Measurements from ENCODE around the gene CHRNA3. TPM values are rescaled to one million over a fixed set of nuclear protein-coding genes. Genes with fewer than 3 reads are reported as not detected.

CHRNA3 gene
- total RNA-seq (2014; rRNA removed) = not detected in 2 replicates
- polyA plus RNA-seq (2012) = 0.04 TPM

GRCh38 chr15:78620527-78621421 lies at the start of gene CHRNA3:
CHRNA3 (minus strand) TSS chr15:78620996; CDS start chr15:78620794, 202 bp downstream.
- no peak for DNase-seq (ENCODE audit: low read depth)

- DNase-seq (ENCODE audit: low read depth) = no peak
Observed at GRCh38 chr15:78668987-78669386, 48.2 kb upstream of the CHRNA3 start.

GRCh38 chr15:78667578-78668236 lies 46.9 kb upstream of the CHRNA3 start:
- no peak for DNase-seq (ENCODE audit: low read depth)

- no peak for DNase-seq (ENCODE audit: low read depth)
Observed at GRCh38 chr15:78666010-78666409, 45.2 kb upstream of the CHRNA3 start.

GRCh38 chr15:78663703-78664102 lies 42.9 kb upstream of the CHRNA3 start:
- DNase-seq (ENCODE audit: low read depth) = no peak

- DNase-seq (ENCODE audit: low read depth) = no peak
Observed at GRCh38 chr15:78662028-78662427, 41.2 kb upstream of the CHRNA3 start.

- no peak for DNase-seq (ENCODE audit: low read depth)
Observed at GRCh38 chr15:78661001-78661400, 40.2 kb upstream of the CHRNA3 start.

GRCh38 chr15:78660584-78660983 lies 39.8 kb upstream of the CHRNA3 start:
- DNase-seq (ENCODE audit: low read depth) = no peak

GRCh38 chr15:78658823-78659222 lies 38.0 kb upstream of the CHRNA3 start:
- no peak for DNase-seq (ENCODE audit: low read depth)

- DNase-seq (ENCODE audit: low read depth) = no peak
Observed at GRCh38 chr15:78654272-78654671, 33.5 kb upstream of the CHRNA3 start.

GRCh38 chr15:78651930-78652615 lies 31.3 kb upstream of the CHRNA3 start:
- DNase-seq (ENCODE audit: low read depth) = peak; percentile 36

- peak; percentile 27 for DNase-seq (ENCODE audit: low read depth)
Observed at GRCh38 chr15:78651007-78651406, 30.2 kb upstream of the CHRNA3 start.

- DNase-seq (ENCODE audit: low read depth) = no peak
Observed at GRCh38 chr15:78650022-78650421, 29.2 kb upstream of the CHRNA3 start.

GRCh38 chr15:78645009-78645408 lies 24.2 kb upstream of the CHRNA3 start:
- DNase-seq (ENCODE audit: low read depth) = no peak

GRCh38 chr15:78642331-78642730 lies 21.5 kb upstream of the CHRNA3 start:
- no peak for DNase-seq (ENCODE audit: low read depth)

- no peak for DNase-seq (ENCODE audit: low read depth)
Observed at GRCh38 chr15:78641749-78642275, 21.0 kb upstream of the CHRNA3 start.

GRCh38 chr15:78641102-78641748 lies 20.4 kb upstream of the CHRNA3 start, which contains the start of gene CHRNB4:
CHRNB4 (minus strand) TSS chr15:78641210; CDS start chr15:78641133, 77 bp downstream.
- DNase-seq (ENCODE audit: low read depth) = no peak

- no peak for DNase-seq (ENCODE audit: low read depth)
Observed at GRCh38 chr15:78640527-78641101, 19.8 kb upstream of the CHRNA3 start.

GRCh38 chr15:78638658-78639314 lies 18.0 kb upstream of the CHRNA3 start:
- DNase-seq (ENCODE audit: low read depth) = peak; percentile 35

- no peak for DNase-seq (ENCODE audit: low read depth)
Observed at GRCh38 chr15:78637776-78638435, 17.1 kb upstream of the CHRNA3 start.
